OCI-LY7 (cell line): ENCODE results near the gene LHPP.

Source experiments
- EZH2phosphoT487 ChIP-seq: fragments of 200-600 bp; sonication (generic); IDR thresholded peaks from 2 replicates; pipeline ENCODE4 v1.6.1; 2018; ENCODE audit warnings: low read depth, borderline replicate concordance, mild to moderate bottlenecking, mixed run types, antibody characterized with exemption, low read length, moderate library complexity, mixed read lengths
- TF ChIP-seq, protein P1 (sequence below): fragments of 200-600 bp; sonication (generic); conservative IDR thresholded peaks from 2 replicates; pipeline ENCODE4 v1.5.1; 2014; ENCODE audit warnings: mild to moderate bottlenecking, antibody characterized with exemption, low read length, moderate library complexity, mixed read lengths

DNA sequence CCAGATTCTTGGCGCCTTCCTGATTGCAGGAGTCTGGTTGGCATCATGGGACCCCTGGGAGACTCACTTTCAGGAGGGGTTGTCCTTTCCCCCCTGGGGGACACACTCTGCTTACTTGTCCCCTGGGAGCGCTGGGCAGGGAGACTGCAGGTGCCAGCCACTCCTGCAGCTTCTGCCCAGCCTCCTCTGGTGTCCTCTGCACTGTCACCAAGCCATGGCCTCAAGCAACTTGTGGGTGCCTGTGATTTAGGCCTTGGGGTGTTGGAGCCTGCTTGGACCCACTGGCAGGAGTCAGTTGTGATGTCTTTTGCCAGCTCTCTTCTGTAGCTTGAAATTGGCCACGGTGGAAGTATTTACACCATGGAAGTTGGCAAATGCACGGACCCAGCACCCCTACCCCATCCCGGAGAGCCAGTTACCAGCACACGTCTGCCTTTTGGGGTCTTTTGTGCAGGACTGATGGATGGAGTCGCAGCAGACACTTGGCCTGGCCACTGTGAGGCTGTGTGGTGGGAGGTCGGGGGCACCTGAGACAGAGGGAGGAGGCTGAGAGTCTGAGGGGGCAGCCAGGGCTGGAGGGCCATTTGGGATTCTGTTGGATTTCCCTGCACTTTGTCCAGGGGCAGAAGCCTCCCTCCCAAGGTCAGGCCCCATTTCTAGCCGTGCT lies 104.7 kb downstream of the LHPP start:
- TF ChIP-seq, protein P1, sequence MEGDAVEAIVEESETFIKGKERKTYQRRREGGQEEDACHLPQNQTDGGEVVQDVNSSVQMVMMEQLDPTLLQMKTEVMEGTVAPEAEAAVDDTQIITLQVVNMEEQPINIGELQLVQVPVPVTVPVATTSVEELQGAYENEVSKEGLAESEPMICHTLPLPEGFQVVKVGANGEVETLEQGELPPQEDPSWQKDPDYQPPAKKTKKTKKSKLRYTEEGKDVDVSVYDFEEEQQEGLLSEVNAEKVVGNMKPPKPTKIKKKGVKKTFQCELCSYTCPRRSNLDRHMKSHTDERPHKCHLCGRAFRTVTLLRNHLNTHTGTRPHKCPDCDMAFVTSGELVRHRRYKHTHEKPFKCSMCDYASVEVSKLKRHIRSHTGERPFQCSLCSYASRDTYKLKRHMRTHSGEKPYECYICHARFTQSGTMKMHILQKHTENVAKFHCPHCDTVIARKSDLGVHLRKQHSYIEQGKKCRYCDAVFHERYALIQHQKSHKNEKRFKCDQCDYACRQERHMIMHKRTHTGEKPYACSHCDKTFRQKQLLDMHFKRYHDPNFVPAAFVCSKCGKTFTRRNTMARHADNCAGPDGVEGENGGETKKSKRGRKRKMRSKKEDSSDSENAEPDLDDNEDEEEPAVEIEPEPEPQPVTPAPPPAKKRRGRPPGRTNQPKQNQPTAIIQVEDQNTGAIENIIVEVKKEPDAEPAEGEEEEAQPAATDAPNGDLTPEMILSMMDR = no peak
- no peak for TF ChIP-seq EZH2phosphoT487
